AG04449 (cell line): ENCODE results near the gene WASF2.

Source experiments
- CTCF ChIA-PET: fragments of 350-600 bp; formaldehyde crosslinking; extraction: SDS; loops from one replicate; lab custom pipeline; 2021; ENCODE audit warnings: antibody characterized with exemption; lab: Yijun Ruan, JAX
- POLR2A ChIA-PET: fragments of 400-600, 350-600 bp; formaldehyde crosslinking; extraction: SDS; loops from one replicate; lab custom pipeline; 2020; ENCODE audit warnings: antibody characterized with exemption, inconsistent platforms; lab: Yijun Ruan, JAX
- DNase-seq: peaks from one replicate; pipeline ENCODE4 v3.0.0-alpha.2; 2010; ENCODE audit warnings: low read depth, low spot score
- H3K4me3 ChIP-seq: 2 replicates; pipeline ENCODE4 v1.5.1; 2011; ENCODE audit warnings: low read depth, mild to moderate bottlenecking, control low read depth, low read length
- CTCF ChIP-seq: IDR thresholded peaks from one replicate; pipeline ENCODE4 v1.5.1; 2011; ENCODE audit warnings: mild to moderate bottlenecking, moderate library complexity, low read length, control low read depth, inconsistent platforms; ENCODE audit not compliant: insufficient read depth; ENCODE audit errors: missing control alignments

The WASF2 gene

DNA sequence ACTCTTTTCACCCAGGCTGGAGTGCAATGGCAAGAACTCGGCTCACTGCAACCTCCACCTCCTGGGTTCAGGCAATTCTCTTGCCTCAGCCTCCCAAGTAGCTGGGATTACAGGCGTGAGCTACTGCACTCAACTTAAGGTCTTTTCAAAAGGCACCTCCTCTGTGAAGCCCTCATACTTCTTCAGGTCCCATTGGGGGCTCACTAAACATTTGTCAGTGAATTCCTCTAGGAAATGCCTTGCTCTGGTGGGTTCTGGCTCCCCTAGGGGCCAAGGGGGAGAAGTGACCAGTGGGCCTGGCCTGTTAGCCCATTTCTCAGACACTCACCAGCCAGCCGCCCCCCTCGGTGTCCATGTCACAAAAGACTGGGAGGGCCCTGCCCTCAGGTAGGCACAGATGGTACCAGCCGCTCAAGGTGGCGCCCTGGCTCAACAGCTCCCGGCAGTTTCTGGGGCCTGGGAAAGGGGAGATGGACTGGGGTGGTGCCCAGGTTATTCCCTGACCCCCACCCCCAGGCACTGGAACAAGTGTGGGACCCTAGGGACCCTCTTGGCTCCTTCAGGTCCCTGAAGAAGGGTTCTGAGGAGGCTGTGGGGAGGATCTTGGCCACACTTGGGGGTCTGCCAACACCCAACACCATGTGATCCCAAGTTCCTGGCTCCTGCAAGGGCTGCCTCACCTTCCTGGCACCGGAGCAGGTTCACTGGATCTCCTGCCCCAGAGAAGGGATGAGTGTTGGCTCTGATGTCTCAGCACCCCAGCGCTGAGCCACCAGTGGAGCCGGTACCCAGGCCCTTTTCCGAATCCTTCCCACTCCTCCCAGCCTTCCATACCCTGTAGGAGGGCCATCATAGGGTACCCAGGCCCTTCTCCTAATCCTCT, 116.9 kb downstream of the WASF2 start:
- TF ChIP-seq CTCF = peak; percentile 21
- POLR2A ChIA-PET = no interaction called here
- no peak for DNase-seq
- no peak overlapping the region for H3K4me3 ChIP-seq
- CTCF ChIA-PET = interaction anchor here (0.6 to 9.0 kb wide), 4 partner anchors 15 to 85 kb away, joined by 3 to 181 read pairs (median 6); no protein-coding TSS in a partner anchor

DNA sequence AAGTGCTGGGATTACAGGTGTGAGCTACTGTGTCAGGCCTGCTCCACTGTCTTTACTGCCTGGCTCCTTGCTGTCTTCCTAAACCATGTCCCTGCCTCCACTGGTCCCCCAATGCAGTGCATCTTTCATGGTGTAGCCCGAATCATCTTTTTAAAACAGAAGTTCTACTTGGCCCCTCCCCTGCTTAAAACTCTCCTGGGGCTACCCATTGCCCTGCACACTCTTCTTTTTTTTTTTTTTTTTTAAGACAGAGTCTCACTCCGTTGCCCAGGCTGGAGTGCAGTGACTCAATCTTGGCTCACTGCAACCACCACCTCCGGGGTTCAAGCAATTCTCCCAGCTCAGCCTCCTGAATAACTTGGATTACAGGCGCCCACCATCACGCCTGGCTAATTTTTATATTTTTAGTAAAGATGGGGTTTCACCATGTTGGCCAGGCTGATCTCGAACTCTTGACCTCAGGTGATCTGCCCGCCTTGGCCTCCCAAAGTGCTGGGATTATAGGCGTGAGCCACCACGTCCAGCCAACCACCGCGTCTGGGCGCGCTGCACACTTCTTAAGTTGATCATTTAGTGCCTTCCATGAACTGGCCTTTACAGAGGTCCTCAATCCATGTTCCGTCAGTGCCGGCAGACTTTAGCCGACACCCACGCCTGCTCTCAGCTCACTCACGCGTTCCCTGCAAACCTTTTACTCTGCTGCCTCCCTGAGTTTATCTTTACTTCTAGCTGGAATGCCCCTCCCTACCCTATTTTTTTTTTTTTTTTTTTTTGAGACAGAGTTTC, 117.8 kb downstream of the WASF2 start:
- no peak for DNase-seq
- H3K4me3 ChIP-seq = no peak overlapping the region
- POLR2A ChIA-PET = interaction anchor here (0.6 kb wide), 1 partner anchor 10 kb away, joined by 3 read pairs; no protein-coding TSS in a partner anchor
- no peak for TF ChIP-seq CTCF
- CTCF ChIA-PET = interaction anchor here (0.6 to 9.0 kb wide), 7 partner anchors 14 to 85 kb away, joined by 3 to 181 read pairs (median 7); partner anchors contain the start of gene GPR3

DNA sequence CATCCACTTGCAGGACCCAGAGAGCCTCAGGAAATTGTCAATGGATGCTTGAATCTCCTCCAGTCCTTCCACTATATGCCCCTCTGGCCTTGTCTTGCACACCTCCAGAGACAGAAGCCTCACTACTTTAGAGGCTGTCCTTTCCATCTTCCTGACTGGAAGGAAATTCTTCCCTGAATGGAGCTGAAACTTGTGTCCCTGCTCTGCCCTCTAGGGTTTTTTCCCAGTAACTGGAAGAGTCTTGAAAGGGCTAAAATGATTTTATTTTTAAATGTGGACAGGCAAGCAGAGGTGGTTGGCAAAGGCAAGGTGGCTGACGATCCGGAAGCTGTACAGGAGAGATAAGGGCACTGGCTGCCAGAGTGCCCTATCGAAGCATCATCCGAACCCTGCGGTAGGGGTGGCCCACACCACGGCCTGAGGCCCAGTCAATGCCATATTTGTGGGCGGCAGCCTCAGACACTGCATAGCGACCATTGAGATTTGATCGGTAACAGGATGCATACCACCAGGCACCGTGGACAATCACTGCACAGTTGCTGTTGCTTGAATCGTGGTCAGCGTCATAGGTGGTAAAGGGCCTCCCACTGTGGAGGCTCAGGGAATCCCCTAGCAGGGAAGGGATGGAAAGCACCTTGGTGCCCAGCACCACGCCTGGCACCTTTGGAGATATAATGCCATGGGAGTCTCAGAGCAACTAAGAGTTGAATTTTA, 120.9 kb downstream of the WASF2 start:
- CTCF ChIA-PET = interaction anchor here (0.9 to 10.4 kb wide), 14 partner anchors 9 to 236 kb away, joined by 3 to 187 read pairs (median 8); partner anchors contain the start of genes CD164L2 and GPR3
- DNase-seq = no peak
- H3K4me3 ChIP-seq = no peak overlapping the region
- TF ChIP-seq CTCF = peak; percentile 24
- POLR2A ChIA-PET = no interaction called here

- H3K4me3 ChIP-seq = peak overlapping the region; percentile 63
Observed at GRCh38 chr1:27367160-27367650, 122.8 kb downstream of the WASF2 start.

More at GRCh38 chr1:27367160-27367650, 122.8 kb downstream of the WASF2 start:
- POLR2A ChIA-PET = interaction anchor here (2.0 to 2.3 kb wide), 2 partner anchors 18 to 68 kb away, joined by 9 to 31 read pairs; no protein-coding TSS in a partner anchor
- TF ChIP-seq CTCF = no peak
- CTCF ChIA-PET = interaction anchor here (0.8 to 10.4 kb wide), 29 partner anchors 8 to 321 kb away, joined by 3 to 187 read pairs (median 7); partner anchors contain the start of genes CD164L2, FCN3, GPR3 and SYTL1
- DNase-seq = no peak
